C4-2B (cell line): ENCODE data around the gene RPP25L.

Experiments
- ZFX ChIP-seq: fragments of 450-650 bp; IDR thresholded peaks from 2 replicates; pipeline ENCODE4 v1.6.1; 2017
- TF ChIP-seq, protein P1 (sequence below): fragments of 450-650 bp; conservative IDR thresholded peaks from 2 replicates; pipeline ENCODE4 v1.5.1; 2017; ENCODE audit warnings: mild to moderate bottlenecking

DNA sequence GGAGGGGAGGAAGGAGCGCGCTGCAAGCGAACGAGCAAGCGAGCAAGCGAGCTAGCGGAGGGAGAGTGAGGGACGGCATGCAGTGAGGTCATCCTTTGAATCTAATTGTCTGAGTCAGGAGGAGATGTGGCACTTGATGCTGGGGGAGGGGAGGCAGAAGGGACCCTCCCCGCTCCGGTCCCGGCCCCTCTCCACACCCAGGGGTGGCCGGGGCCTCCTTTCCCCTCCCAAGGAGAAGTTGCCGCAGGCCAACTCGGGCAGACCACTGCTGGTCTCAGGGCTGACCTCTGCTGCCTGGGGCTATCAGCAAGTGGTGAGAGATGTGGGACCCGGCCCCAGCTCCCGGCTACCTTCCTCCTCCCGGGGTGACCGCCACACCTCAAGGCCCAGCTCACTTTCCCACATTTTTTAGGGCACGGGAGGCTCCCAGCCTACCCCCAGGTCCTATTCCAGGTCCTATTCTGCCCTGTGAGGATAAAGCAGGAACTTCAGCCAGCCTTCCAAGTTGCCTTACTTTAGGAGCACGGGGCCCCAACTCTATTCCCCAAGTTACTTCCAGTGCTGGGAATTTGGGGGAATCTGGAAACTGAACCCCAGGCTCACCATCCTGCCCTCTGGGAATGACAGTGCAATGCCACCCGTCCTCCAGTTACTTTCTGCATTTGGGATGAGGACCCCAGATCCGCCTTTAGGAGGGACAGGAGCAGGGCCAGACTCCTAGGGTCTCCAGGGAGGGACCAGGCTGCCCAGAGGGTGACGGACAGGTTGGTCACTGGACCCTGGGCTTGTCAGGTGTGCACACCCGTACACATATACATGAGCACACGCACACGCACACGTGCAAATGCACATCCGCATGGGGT, 33.4 kb downstream of the RPP25L start:
- TF ChIP-seq, protein P1, sequence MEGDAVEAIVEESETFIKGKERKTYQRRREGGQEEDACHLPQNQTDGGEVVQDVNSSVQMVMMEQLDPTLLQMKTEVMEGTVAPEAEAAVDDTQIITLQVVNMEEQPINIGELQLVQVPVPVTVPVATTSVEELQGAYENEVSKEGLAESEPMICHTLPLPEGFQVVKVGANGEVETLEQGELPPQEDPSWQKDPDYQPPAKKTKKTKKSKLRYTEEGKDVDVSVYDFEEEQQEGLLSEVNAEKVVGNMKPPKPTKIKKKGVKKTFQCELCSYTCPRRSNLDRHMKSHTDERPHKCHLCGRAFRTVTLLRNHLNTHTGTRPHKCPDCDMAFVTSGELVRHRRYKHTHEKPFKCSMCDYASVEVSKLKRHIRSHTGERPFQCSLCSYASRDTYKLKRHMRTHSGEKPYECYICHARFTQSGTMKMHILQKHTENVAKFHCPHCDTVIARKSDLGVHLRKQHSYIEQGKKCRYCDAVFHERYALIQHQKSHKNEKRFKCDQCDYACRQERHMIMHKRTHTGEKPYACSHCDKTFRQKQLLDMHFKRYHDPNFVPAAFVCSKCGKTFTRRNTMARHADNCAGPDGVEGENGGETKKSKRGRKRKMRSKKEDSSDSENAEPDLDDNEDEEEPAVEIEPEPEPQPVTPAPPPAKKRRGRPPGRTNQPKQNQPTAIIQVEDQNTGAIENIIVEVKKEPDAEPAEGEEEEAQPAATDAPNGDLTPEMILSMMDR = no peak
- TF ChIP-seq ZFX = no peak
